DND-41 (cell line): ENCODE data around the gene MCM9.

Source experiments
- ATAC-seq: fragments of 200-7000 bp; cut with Tn5 transposase; 3 replicates; pipeline ENCODE4 v1.9.1; 2021; ENCODE audit warnings: low read depth; ENCODE audit not compliant: insufficient read depth
- DNase-seq: peaks from one replicate; pipeline ENCODE4 v3.0.0-alpha.2; 2020
- H2AFZ ChIP-seq: 2 replicates; pipeline ENCODE4 v1.6.0; 2012; ENCODE audit warnings: low read depth, low read length
- H3K27ac ChIP-seq: 2 replicates; pipeline ENCODE4 v1.5.1; 2012; ENCODE audit warnings: low read length, inconsistent platforms
- H3K27me3 ChIP-seq: fragments of 200-600 bp; sonication (generic); 2 replicates; pipeline ENCODE4 v1.6.0; 2012; ENCODE audit warnings: low read length, mild to moderate bottlenecking, inconsistent platforms; ENCODE audit not compliant: insufficient read depth, poor library complexity
- H3K36me3 ChIP-seq: 2 replicates; pipeline ENCODE4 v1.5.1; 2012; ENCODE audit warnings: low read length, inconsistent platforms; ENCODE audit not compliant: insufficient read depth
- H3K4me1 ChIP-seq: 2 replicates; pipeline ENCODE4 v1.5.1; 2012; ENCODE audit warnings: mild to moderate bottlenecking, low read length; ENCODE audit not compliant: insufficient read depth
- H3K4me2 ChIP-seq: 2 replicates; pipeline ENCODE4 v1.6.0; 2012; ENCODE audit warnings: mild to moderate bottlenecking, moderate library complexity, low read length, inconsistent platforms; ENCODE audit not compliant: insufficient read depth
- H3K4me3 ChIP-seq, 2 experiments: fragments of 200-600 bp in 1 of 2; shearing (Covaris generic) in 1 of 2; 2 replicates each; pipeline ENCODE4 v1.5.1; 2012 to 2016; ENCODE audit warnings: inconsistent platforms in 2 of 2, low read length in 2 of 2, mild to moderate bottlenecking in 2 of 2, low read depth in 1 of 2, moderate library complexity in 1 of 2
- H3K79me2 ChIP-seq: 2 replicates; pipeline ENCODE4 v1.6.0; 2012; ENCODE audit warnings: low read length, inconsistent platforms; ENCODE audit not compliant: insufficient read depth
- H3K9ac ChIP-seq: 2 replicates; pipeline ENCODE4 v1.6.0; 2012; ENCODE audit warnings: low read depth, mild to moderate bottlenecking, inconsistent platforms, low read length, moderate library complexity
- H3K9me3 ChIP-seq: 2 replicates; pipeline ENCODE4 v1.5.1; 2012; ENCODE audit warnings: low read length, moderate library complexity, mild to moderate bottlenecking, inconsistent platforms; ENCODE audit not compliant: insufficient read depth, severe bottlenecking
- H4K20me1 ChIP-seq: 2 replicates; pipeline ENCODE4 v1.6.0; 2012; ENCODE audit warnings: low read length; ENCODE audit not compliant: insufficient read depth
- CTCF ChIP-seq: IDR thresholded peaks from 2 replicates; pipeline ENCODE4 v1.5.1; 2012; ENCODE audit warnings: borderline replicate concordance, low read length, moderate library complexity, mild to moderate bottlenecking; ENCODE audit not compliant: poor library complexity, severe bottlenecking; ENCODE audit errors: extremely low read depth
- EZH2 ChIP-seq: IDR thresholded peaks from 3 replicates; pipeline ENCODE4 v1.6.1; 2012; ENCODE audit warnings: borderline replicate concordance, low read depth, mild to moderate bottlenecking, moderate library complexity, low read length, inconsistent platforms; ENCODE audit not compliant: severe bottlenecking

MCM9 gene

GRCh38 chr6:118905084-118905483 is 29.9 kb downstream of the MCM9 start:
- Histone ChIP-seq H3K4me1 (peaks cover 10% of the 10 kb centered on the region), H3K27ac (no peak overlapping the region), H3K79me2 (peaks cover 82% of the 10 kb centered on the region), H3K9ac (no peak overlapping the region), H3K27me3 (no peaks in the 10 kb centered on the region), H2AFZ (no peak overlapping the region), H3K9me3 (no peaks in the 10 kb centered on the region), H3K36me3 (peaks cover 96% of the 10 kb centered on the region), H4K20me1 (peaks cover 21% of the 10 kb centered on the region), H3K4me2 (no peak overlapping the region), H3K4me3 (no peak overlapping the region)
- DNase-seq (no peak), ATAC-seq (no peak)
- TF ChIP-seq CTCF (no peak), EZH2 (no peak)

- H3K27me3 ChIP-seq, result no peaks in the 10 kb centered on the region
- H3K36me3 ChIP-seq, result peaks cover 99% of the 10 kb centered on the region
- H3K4me3 ChIP-seq, result no peak overlapping the region
- TF ChIP-seq CTCF (no peak), EZH2 (no peak)
- no peak for ATAC-seq
- no peak overlapping the region for H3K27ac ChIP-seq
- H2AFZ ChIP-seq, result no peak overlapping the region
- no peak overlapping the region for H3K9ac ChIP-seq
- no peak overlapping the region for H3K4me2 ChIP-seq
- DNase-seq, result no peak
- peaks cover 24% of the 10 kb centered on the region for H3K4me1 ChIP-seq
- peaks cover 89% of the 10 kb centered on the region for H3K79me2 ChIP-seq
- no peaks in the 10 kb centered on the region for H3K9me3 ChIP-seq
- peaks cover 35% of the 10 kb centered on the region for H4K20me1 ChIP-seq
These were observed 31.3 kb downstream of the MCM9 start for GRCh38 chr6:118903691-118904090.

GRCh38 chr6:118903138-118903537 is 31.8 kb downstream of the MCM9 start:
- ATAC-seq (no peak), DNase-seq (no peak)
- TF ChIP-seq EZH2, result no peak
- TF ChIP-seq CTCF, result no peak
- Histone ChIP-seq H3K9ac (no peak overlapping the region), H3K9me3 (no peaks in the 10 kb centered on the region), H3K4me2 (no peak overlapping the region), H3K27ac (no peak overlapping the region), H3K27me3 (no peaks in the 10 kb centered on the region), H3K79me2 (peaks cover 94% of the 10 kb centered on the region), H2AFZ (no peak overlapping the region), H3K36me3 (peaks cover 98% of the 10 kb centered on the region), H3K4me3 (no peak overlapping the region), H4K20me1 (peaks cover 38% of the 10 kb centered on the region), H3K4me1 (peaks cover 27% of the 10 kb centered on the region)

- H3K4me1 ChIP-seq, result peaks cover 31% of the 10 kb centered on the region
- peaks cover 94% of the 10 kb centered on the region for H3K79me2 ChIP-seq
- no peaks in the 10 kb centered on the region for H3K27me3 ChIP-seq
- no peak overlapping the region for H2AFZ ChIP-seq
- H3K36me3 ChIP-seq, result peaks cover 98% of the 10 kb centered on the region
- DNase-seq (no peak), ATAC-seq (no peak)
- no peak overlapping the region for H3K4me3 ChIP-seq
- H3K27ac ChIP-seq, result no peak overlapping the region
- H3K9me3 ChIP-seq, result no peaks in the 10 kb centered on the region
- TF ChIP-seq EZH2, result no peak
- TF ChIP-seq CTCF, result no peak
- no peak overlapping the region for H3K9ac ChIP-seq
- peaks cover 42% of the 10 kb centered on the region for H4K20me1 ChIP-seq
- H3K4me2 ChIP-seq, result no peak overlapping the region
These were observed 32.2 kb downstream of the MCM9 start for GRCh38 chr6:118902726-118903125.
